Liver (tissue), 9 donors: ENCODE results near the gene FOXR2. TPM values are rescaled to one million over a fixed set of nuclear protein-coding genes. Genes with fewer than 3 reads are reported as not detected.

Experiments used
- DNase-seq: peaks from one replicate; pipeline ENCODE4 v3.0.0-alpha.2; 2017; ENCODE audit warnings: low spot score
- H3K27ac ChIP-seq, 2 donors: one replicate each; pipeline ENCODE4 v1.7.0; 2013; ENCODE audit warnings: inconsistent platforms in 2 of 2, low read length in 2 of 2, control low read depth in 1 of 2, low read depth in 1 of 2, mild to moderate bottlenecking in 1 of 2
- H3K27me3 ChIP-seq, 4 donors: one replicate each; pipeline versions ENCODE4 v1.6.1 to v1.7.0; 2013; ENCODE audit warnings: low read length in 3 of 4, inconsistent platforms in 1 of 4, mild to moderate bottlenecking in 1 of 4, moderate library complexity in 1 of 4; ENCODE audit not compliant: control insufficient read depth in 4 of 4, insufficient read depth in 4 of 4
- H3K36me3 ChIP-seq, 4 donors: one replicate each; pipeline versions ENCODE4 v1.6.1 to v1.7.0; 2013; ENCODE audit warnings: low read length in 3 of 4, mild to moderate bottlenecking in 3 of 4, low read depth in 1 of 4, moderate library complexity in 1 of 4; ENCODE audit not compliant: control insufficient read depth in 4 of 4, insufficient read depth in 3 of 4
- H3K4me1 ChIP-seq, 4 donors: one replicate each; pipeline versions ENCODE4 v1.6.1 to v1.7.0; 2013; ENCODE audit warnings: low read length in 3 of 4, mild to moderate bottlenecking in 3 of 4, moderate library complexity in 1 of 4; ENCODE audit not compliant: control insufficient read depth in 4 of 4, insufficient read depth in 4 of 4
- H3K4me3 ChIP-seq, 3 donors: one replicate each; pipeline versions ENCODE4 v1.6.1 to v1.7.0; 2013; ENCODE audit warnings: low read length in 3 of 3, control low read depth in 1 of 3, low read depth in 1 of 3, mild to moderate bottlenecking in 1 of 3
- H3K9ac ChIP-seq, 2 donors: one replicate each; pipeline ENCODE4 v1.7.0; 2013; ENCODE audit warnings: low read length in 2 of 2, mild to moderate bottlenecking in 2 of 2, moderate library complexity in 2 of 2, control low read depth in 1 of 2, low read depth in 1 of 2
- H3K9me3 ChIP-seq, 4 donors: one replicate each; pipeline versions ENCODE4 v1.6.1 to v1.7.0; 2013; ENCODE audit warnings: low read length in 3 of 4; ENCODE audit not compliant: control insufficient read depth in 4 of 4
- EGR1 ChIP-seq, 2 donors: IDR thresholded peaks; 2 replicates each; pipeline ENCODE4 v1.6.1; 2016 to 2018; ENCODE audit warnings: antibody characterized with exemption in 2 of 2, low read depth in 2 of 2
- FOXA1 ChIP-seq: IDR thresholded peaks from 2 replicates; pipeline ENCODE4 v1.6.1; 2016; ENCODE audit warnings: antibody characterized with exemption
- FOXA2 ChIP-seq: IDR thresholded peaks from 2 replicates; pipeline ENCODE4 v1.6.1; 2016; ENCODE audit warnings: antibody characterized with exemption
- GABPA ChIP-seq, 2 donors: IDR thresholded peaks in 1 of 2; conservative IDR thresholded peaks in 1 of 2; 2 replicates each; pipeline ENCODE4 v1.6.1; 2016; ENCODE audit warnings: antibody characterized with exemption in 2 of 2, mild to moderate bottlenecking in 1 of 2, moderate library complexity in 1 of 2
- HNF4A ChIP-seq, 2 donors: conservative IDR thresholded peaks; 2 replicates each; pipeline ENCODE4 v1.6.1; 2016; ENCODE audit warnings: antibody characterized with exemption in 2 of 2, mild to moderate bottlenecking in 2 of 2
- HNF4G ChIP-seq: IDR thresholded peaks from 2 replicates; pipeline ENCODE4 v1.6.1; 2016; ENCODE audit warnings: antibody characterized with exemption
- JUND ChIP-seq, 2 donors: IDR thresholded peaks; 2 replicates each; pipeline ENCODE4 v1.6.1; 2016; ENCODE audit warnings: antibody characterized with exemption in 2 of 2
- NR2F2 ChIP-seq: IDR thresholded peaks from 2 replicates; pipeline ENCODE4 v1.6.1; 2016; ENCODE audit warnings: antibody characterized with exemption
- RAD21 ChIP-seq, 2 donors: IDR thresholded peaks; 2 replicates each; pipeline ENCODE4 v1.6.1; 2016; ENCODE audit warnings: antibody characterized with exemption in 2 of 2, mild to moderate bottlenecking in 2 of 2
- RXRA ChIP-seq, 2 donors: IDR thresholded peaks; 2 replicates each; pipeline ENCODE4 v1.6.1; 2017 to 2018; ENCODE audit warnings: antibody characterized with exemption in 2 of 2, mild to moderate bottlenecking in 1 of 2
- SP1 ChIP-seq: IDR thresholded peaks from 2 replicates; pipeline ENCODE4 v1.6.1; 2018; ENCODE audit warnings: antibody characterized with exemption, mild to moderate bottlenecking
- TAF1 ChIP-seq: conservative IDR thresholded peaks from 2 replicates; pipeline ENCODE4 v1.6.1; 2016; ENCODE audit warnings: antibody characterized with exemption, mild to moderate bottlenecking
- YY1 ChIP-seq: IDR thresholded peaks from 2 replicates; pipeline ENCODE4 v1.6.1; 2016; ENCODE audit warnings: antibody characterized with exemption, mild to moderate bottlenecking
- WGBS: extraction: QIAGEN DNeasy Blood & Tissue Kit; methylation state at CpG from one replicate; pipeline ENCODE4 v1.1.7; 2013; 5-methylcytosine and 5-hydroxymethylcytosine counted together
- polyA plus RNA-seq, 2 donors: library from polyadenylated mRNA; stranded (reverse) in 1 of 2; unstranded in 1 of 2; fragments of 200-250 nt in 1 of 2; fragments of >200 nt in 1 of 2; fragmentation: Nextera tagmentation in 1 of 2; extraction: Ambion mirVana in 1 of 2; gene quantifications; one replicate each; pipeline versions ENCODE4 v1.2.1 to v1.2.3, GENCODE V29; 2013 to 2015
- total RNA-seq, 2 donors: library from RNA; depleted of rRNA; stranded (reverse); fragments of >200 nt; gene quantifications; one replicate each; pipeline ENCODE4 v1.2.3, GENCODE V29; 2014
- TF ChIP-seq, protein P1 (sequence below): IDR thresholded peaks from 2 replicates; pipeline ENCODE4 v1.6.1; 2016; ENCODE audit warnings: antibody characterized with exemption
- TF ChIP-seq, protein P2 (sequence below): IDR thresholded peaks from 2 replicates; pipeline ENCODE4 v1.6.1; 2016; ENCODE audit warnings: antibody characterized with exemption, mild to moderate bottlenecking
- TF ChIP-seq, protein P3 (sequence below): fragments of 150-350 bp; IDR thresholded peaks from 2 replicates; pipeline ENCODE4 v1.5.1; 2017; ENCODE audit warnings: improper control_type of control experiment, low read depth, low read length; ENCODE audit not compliant: missing input control
- TF ChIP-seq, protein P4 (sequence below): IDR thresholded peaks from 2 replicates; pipeline ENCODE4 v1.6.1; 2016; ENCODE audit warnings: antibody characterized with exemption
- TF ChIP-seq, protein P5 (sequence below): IDR thresholded peaks from 2 replicates; pipeline ENCODE4 v1.6.1; 2016; ENCODE audit warnings: antibody characterized with exemption
- donor health status: healthy.
- donor health status: healthy.
- donor health status: healthy.
- donor health status: healthy.
- donor health status: healthy.

The FOXR2 gene
- total and polyA plus RNA-seq, 4 donors, result not detected

DNA sequence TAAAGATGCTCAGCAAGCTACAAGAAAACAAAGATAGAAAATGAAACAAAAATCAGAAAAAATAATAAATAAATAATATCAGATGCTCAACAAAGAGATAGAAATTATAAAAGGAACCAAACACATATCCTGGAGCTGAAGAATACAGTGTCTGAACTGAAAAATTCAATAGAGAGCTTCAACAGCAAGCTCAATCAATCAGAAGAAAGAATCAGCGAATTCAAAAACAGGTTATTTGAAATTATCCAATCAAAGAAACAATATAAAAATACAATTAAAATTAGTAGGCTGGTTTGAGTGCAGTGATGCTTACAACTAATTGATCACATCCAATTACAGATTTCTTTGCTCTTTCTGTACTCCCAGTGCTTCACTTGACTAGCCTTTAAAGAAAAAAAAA is 40.8 kb upstream of the FOXR2 start:
- H3K9me3 ChIP-seq, result no peaks in the 10 kb centered on the region
- DNase-seq, result no peak
- no peak overlapping the region for H3K27ac ChIP-seq
- H3K27me3 ChIP-seq, result no peaks in the 10 kb centered on the region
- H3K9ac ChIP-seq, result no peak overlapping the region
- no peak for TF ChIP-seq NR2F2
- TF ChIP-seq, protein P1, sequence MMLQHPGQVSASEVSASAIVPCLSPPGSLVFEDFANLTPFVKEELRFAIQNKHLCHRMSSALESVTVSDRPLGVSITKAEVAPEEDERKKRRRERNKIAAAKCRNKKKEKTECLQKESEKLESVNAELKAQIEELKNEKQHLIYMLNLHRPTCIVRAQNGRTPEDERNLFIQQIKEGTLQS, result no peak
- no peak for TF ChIP-seq FOXA2
- TF ChIP-seq SP1, result no peak
- TF ChIP-seq RXRA (IDR thresholded peaks at IDR 0.05), result no peak
- no peak for TF ChIP-seq RAD21 (IDR thresholded peaks at IDR 0.05)
- no peak for TF ChIP-seq TAF1
- no peak for TF ChIP-seq HNF4G
- TF ChIP-seq GABPA (IDR thresholded peaks at IDR 0.05 in 1 of 2, conservative IDR thresholded peaks at IDR 0.05 in 1 of 2), result no peak
- TF ChIP-seq HNF4A (conservative IDR thresholded peaks at IDR 0.05), result no peak
- no peak for TF ChIP-seq YY1
- TF ChIP-seq, protein P2, sequence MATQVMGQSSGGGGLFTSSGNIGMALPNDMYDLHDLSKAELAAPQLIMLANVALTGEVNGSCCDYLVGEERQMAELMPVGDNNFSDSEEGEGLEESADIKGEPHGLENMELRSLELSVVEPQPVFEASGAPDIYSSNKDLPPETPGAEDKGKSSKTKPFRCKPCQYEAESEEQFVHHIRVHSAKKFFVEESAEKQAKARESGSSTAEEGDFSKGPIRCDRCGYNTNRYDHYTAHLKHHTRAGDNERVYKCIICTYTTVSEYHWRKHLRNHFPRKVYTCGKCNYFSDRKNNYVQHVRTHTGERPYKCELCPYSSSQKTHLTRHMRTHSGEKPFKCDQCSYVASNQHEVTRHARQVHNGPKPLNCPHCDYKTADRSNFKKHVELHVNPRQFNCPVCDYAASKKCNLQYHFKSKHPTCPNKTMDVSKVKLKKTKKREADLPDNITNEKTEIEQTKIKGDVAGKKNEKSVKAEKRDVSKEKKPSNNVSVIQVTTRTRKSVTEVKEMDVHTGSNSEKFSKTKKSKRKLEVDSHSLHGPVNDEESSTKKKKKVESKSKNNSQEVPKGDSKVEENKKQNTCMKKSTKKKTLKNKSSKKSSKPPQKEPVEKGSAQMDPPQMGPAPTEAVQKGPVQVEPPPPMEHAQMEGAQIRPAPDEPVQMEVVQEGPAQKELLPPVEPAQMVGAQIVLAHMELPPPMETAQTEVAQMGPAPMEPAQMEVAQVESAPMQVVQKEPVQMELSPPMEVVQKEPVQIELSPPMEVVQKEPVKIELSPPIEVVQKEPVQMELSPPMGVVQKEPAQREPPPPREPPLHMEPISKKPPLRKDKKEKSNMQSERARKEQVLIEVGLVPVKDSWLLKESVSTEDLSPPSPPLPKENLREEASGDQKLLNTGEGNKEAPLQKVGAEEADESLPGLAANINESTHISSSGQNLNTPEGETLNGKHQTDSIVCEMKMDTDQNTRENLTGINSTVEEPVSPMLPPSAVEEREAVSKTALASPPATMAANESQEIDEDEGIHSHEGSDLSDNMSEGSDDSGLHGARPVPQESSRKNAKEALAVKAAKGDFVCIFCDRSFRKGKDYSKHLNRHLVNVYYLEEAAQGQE, result no peak
- TF ChIP-seq, protein P3, sequence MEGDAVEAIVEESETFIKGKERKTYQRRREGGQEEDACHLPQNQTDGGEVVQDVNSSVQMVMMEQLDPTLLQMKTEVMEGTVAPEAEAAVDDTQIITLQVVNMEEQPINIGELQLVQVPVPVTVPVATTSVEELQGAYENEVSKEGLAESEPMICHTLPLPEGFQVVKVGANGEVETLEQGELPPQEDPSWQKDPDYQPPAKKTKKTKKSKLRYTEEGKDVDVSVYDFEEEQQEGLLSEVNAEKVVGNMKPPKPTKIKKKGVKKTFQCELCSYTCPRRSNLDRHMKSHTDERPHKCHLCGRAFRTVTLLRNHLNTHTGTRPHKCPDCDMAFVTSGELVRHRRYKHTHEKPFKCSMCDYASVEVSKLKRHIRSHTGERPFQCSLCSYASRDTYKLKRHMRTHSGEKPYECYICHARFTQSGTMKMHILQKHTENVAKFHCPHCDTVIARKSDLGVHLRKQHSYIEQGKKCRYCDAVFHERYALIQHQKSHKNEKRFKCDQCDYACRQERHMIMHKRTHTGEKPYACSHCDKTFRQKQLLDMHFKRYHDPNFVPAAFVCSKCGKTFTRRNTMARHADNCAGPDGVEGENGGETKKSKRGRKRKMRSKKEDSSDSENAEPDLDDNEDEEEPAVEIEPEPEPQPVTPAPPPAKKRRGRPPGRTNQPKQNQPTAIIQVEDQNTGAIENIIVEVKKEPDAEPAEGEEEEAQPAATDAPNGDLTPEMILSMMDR, result no peak
- no peak for TF ChIP-seq EGR1 (IDR thresholded peaks at IDR 0.05; ENCODE audit: low read depth in 2 of 2)
- TF ChIP-seq FOXA1, result no peak
- TF ChIP-seq, protein P4, sequence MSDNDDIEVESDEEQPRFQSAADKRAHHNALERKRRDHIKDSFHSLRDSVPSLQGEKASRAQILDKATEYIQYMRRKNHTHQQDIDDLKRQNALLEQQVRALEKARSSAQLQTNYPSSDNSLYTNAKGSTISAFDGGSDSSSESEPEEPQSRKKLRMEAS, result no peak
- TF ChIP-seq, protein P5, sequence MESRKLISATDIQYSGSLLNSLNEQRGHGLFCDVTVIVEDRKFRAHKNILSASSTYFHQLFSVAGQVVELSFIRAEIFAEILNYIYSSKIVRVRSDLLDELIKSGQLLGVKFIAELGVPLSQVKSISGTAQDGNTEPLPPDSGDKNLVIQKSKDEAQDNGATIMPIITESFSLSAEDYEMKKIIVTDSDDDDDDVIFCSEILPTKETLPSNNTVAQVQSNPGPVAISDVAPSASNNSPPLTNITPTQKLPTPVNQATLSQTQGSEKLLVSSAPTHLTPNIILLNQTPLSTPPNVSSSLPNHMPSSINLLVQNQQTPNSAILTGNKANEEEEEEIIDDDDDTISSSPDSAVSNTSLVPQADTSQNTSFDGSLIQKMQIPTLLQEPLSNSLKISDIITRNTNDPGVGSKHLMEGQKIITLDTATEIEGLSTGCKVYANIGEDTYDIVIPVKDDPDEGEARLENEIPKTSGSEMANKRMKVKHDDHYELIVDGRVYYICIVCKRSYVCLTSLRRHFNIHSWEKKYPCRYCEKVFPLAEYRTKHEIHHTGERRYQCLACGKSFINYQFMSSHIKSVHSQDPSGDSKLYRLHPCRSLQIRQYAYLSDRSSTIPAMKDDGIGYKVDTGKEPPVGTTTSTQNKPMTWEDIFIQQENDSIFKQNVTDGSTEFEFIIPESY, result no peak
- no peak for TF ChIP-seq JUND (IDR thresholded peaks at IDR 0.05)
- no peaks in the 10 kb centered on the region for H3K36me3 ChIP-seq
- H3K4me1 ChIP-seq, result no peaks in the 10 kb centered on the region
- no peak overlapping the region for H3K4me3 ChIP-seq
- WGBS, result 79% methylated on average over 1 of the region's 1 CpG

DNA sequence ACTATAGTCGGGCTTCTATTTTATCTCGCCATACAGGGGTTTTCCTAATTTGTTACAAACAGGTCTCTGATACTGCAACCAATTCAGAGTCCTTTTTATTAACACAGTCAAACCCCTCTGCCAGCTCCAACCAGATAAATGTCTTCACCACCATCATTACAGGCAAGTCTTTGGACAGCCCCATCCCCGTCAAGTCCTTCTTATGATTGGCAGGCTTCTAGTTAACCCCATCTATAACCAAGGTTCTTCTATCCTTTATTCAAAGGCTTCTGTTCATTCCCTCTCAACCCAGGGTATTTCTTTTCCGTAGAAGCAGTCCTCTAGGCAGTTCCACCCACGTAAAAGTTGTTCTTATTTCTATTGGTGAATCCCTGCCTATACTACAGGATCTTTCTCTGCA is 29.9 kb upstream of the FOXR2 start:
- H3K36me3 ChIP-seq, result no peaks in the 10 kb centered on the region
- H3K27ac ChIP-seq, result no peak overlapping the region
- no peak for DNase-seq
- no peaks in the 10 kb centered on the region for H3K27me3 ChIP-seq
- no peaks in the 10 kb centered on the region for H3K4me1 ChIP-seq
- TF ChIP-seq EGR1 (IDR thresholded peaks at IDR 0.05; ENCODE audit: low read depth in 2 of 2), result no peak
- no peak for TF ChIP-seq HNF4A (conservative IDR thresholded peaks at IDR 0.05)
- TF ChIP-seq, protein P3, result no peak
- no peak for TF ChIP-seq HNF4G
- no peak for TF ChIP-seq RXRA (IDR thresholded peaks at IDR 0.05)
- no peak for TF ChIP-seq FOXA1
- no peak for TF ChIP-seq YY1
- TF ChIP-seq, protein P5, result no peak
- TF ChIP-seq NR2F2, result no peak
- TF ChIP-seq GABPA (IDR thresholded peaks at IDR 0.05 in 1 of 2, conservative IDR thresholded peaks at IDR 0.05 in 1 of 2), result no peak
- TF ChIP-seq, protein P1, result no peak
- no peak for TF ChIP-seq TAF1
- no peak for TF ChIP-seq JUND (IDR thresholded peaks at IDR 0.05)
- TF ChIP-seq FOXA2, result no peak
- TF ChIP-seq RAD21 (IDR thresholded peaks at IDR 0.05), result no peak
- no peak overlapping the region for H3K4me3 ChIP-seq
- WGBS, result 78% methylated on average over 5 of the region's 5 CpGs
- peaks cover 0 to 4% (median 0%) of the 10 kb centered on the region in 4 donors for H3K9me3 ChIP-seq
- H3K9ac ChIP-seq, result no peak overlapping the region
